HG03108 (cell line): ENCODE data around the gene TRIM13.
"Not testable (repeated sequence)": the region's sequence is repeated elsewhere in the genome, so short reads cannot be mapped to it uniquely, and the experiment has no call there.

Experiments used
- ATAC-seq: cut with Tn5 transposase; IDR thresholded peaks from one replicate; pipeline ENCODE4 v1.9.1; 2021; ENCODE audit warnings: moderate library complexity; ENCODE audit not compliant: unreplicated experiment

Gene TRIM13

GRCh38 chr13:50055454-50055853 lies 58.6 kb downstream of the TRIM13 start:
- no peak for ATAC-seq

GRCh38 chr13:50060718-50061117 lies 63.9 kb downstream of the TRIM13 start:
- ATAC-seq, result no peak

GRCh38 chr13:50062336-50062735 lies 65.5 kb downstream of the TRIM13 start:
- not testable (repeated sequence) for ATAC-seq

- no peak for ATAC-seq
Observed at GRCh38 chr13:50065712-50066111, 68.9 kb downstream of the TRIM13 start.
